AG08396 (cell line): ENCODE results near the gene FNIP2.
"Not testable (repeated sequence)": the region's sequence is repeated elsewhere in the genome, so short reads cannot be mapped to it uniquely, and the experiment has no call there.

Experiments used
- DNase-seq: peaks from one replicate; pipeline ENCODE4 v3.0.0; 2012; ENCODE audit warnings: low spot score, mixed read lengths

Gene FNIP2

GRCh38 chr4:158870626-158871334 is 102.0 kb downstream of the FNIP2 start:
- DNase-seq = no peak

- no peak for DNase-seq
Observed at GRCh38 chr4:158871335-158871724, 102.5 kb downstream of the FNIP2 start.

GRCh38 chr4:158873795-158874401 is 105.1 kb downstream of the FNIP2 start:
- DNase-seq = peak; percentile 61

DNA sequence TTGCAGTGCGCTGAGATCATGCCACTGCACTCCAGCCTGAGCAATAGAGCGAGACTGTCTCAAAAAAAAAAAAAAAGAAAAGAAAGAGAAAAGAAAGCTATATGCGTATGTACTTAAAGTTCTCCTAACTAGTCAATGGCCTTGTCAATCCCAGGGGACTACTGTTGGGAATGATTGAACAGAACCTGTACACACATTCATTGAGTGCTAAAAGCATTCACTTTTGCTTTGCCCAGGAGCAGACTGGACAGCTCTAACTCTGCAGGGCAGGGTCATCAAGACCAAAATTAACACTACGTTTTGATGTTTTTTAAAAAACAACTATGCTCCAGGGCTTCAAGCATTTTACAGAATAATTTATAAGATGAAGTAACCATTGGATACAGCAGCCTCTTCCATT is 106.2 kb downstream of the FNIP2 start:
- DNase-seq = no peak

- no peak for DNase-seq
Observed at GRCh38 chr4:158875455-158875854, 106.6 kb downstream of the FNIP2 start.

GRCh38 chr4:158877069-158877468 is 108.2 kb downstream of the FNIP2 start:
- no peak for DNase-seq

GRCh38 chr4:158882142-158882541 is 113.3 kb downstream of the FNIP2 start:
- not testable (repeated sequence) for DNase-seq

DNA sequence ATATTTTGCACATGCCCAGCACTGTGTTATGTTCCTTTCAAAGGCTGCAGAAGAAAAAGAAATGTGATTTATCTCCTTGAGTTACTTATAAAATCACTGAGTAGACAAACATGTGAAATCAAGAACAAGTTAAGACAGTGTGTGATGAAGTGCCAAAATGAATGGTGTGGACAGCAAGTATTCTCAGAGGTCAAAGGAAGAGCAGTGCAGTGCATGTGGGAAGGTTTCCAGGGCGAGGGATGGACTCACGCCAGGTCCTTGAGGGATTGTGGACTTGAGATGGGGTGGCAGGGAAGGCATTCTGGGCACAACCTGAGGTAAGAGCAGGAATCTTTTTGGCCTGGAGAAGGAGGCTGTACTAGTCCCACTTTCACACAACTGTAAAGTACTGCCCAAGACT is 115.5 kb downstream of the FNIP2 start:
- DNase-seq = no peak

GRCh38 chr4:158885564-158885963 is 116.7 kb downstream of the FNIP2 start:
- no peak for DNase-seq

DNA sequence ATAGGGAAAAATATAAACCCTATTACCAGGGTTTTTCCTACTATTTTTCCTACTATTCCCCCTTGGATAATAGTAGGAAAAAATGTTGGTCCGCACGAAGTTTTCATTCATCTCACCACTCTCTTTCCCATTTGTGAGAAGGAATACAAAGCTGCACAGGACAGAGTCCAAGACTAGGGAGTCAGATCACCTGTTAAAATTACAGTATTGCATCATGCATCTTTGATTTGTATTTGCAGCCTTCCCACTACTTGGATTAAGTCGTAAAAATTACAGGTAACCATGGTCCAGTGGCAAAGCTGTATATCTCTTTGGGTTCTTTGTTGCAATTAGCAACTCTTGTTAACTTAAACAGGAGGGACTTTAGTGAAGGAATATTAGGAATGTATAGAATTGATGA is 121.5 kb downstream of the FNIP2 start:
- no peak for DNase-seq

GRCh38 chr4:158891256-158891655 is 122.4 kb downstream of the FNIP2 start:
- DNase-seq = no peak

GRCh38 chr4:158894826-158895225 is 126.0 kb downstream of the FNIP2 start:
- DNase-seq = no peak

DNA sequence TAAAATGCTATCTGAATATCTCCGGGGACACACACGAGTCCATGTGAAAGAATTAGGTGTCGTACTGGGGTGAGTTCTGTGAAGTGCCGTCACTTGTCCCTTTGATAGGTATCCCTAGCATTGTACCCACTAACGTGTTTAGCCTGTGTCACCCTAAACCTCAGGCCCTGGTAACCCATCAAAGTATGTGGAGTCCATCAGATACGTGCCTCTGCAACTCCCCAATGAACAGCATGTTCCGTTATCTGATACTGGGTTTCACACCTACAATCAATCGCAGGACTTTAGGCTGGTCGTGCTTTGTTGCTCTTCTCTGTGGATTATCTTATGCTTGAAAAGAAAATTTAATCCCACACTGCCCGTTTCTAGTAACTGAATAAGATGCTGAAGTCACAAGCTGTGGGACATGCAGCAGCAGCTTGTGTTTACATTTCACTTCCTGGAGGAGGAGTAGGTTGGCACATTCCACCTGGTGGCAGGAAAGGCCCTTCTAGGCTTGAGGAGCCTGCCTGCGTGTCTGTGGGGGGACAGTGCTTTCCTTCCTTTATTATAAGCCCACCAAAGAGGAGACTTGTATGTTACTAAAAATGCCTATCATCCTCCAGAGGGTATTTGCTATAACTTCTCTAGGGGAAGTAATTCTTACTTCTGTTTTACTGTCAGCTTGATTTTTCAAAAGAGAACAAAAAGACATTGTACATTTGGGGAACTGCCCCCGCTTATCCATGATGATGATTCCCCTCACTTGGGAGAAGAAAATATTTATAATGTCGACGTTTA is 127.2 kb downstream of the FNIP2 start:
- no peak for DNase-seq

GRCh38 chr4:158896577-158897238 is 127.9 kb downstream of the FNIP2 start:
- not testable (repeated sequence) for DNase-seq

GRCh38 chr4:158900408-158900807 is 131.6 kb downstream of the FNIP2 start:
- not testable (repeated sequence) for DNase-seq

DNA sequence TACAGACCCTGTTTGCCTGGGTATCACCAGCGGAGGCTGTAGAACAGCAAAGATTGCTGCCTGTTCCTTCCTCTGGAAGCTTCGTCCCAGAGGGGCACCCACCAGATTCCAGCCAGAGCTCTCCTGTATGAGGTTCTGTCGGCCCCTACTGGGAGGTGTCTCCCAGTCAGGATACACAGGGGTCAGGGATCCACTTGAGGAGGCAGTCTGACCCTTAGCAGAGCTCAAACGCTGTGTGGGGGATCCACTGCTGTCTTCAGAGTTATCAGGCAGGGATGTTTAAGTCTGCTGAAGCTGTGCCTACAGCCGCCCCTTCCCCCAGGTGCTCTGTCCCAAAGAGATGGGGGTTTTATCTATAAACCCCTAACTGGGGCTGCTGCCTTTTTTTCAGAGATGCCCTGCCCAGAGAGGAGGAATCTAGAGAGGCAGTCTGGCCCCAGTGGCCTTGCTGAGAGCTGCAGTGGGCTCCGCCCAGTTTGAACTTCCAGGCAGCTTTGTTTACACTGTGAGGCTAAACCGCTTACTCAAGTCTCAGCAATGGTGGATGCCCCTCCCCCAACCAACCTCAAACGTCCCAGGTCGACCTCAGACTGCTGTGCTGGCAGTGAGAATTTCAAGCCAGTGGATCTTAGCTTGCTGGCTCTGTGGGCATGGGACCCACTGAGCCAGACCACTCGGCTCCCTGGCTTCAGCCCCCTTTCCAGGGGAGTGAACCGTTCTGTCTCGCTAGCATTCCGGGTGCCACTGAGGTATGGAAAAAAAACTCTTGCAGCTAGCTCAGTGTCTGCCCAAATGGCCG is 133.7 kb downstream of the FNIP2 start:
- peak; percentile 34 for DNase-seq

GRCh38 chr4:158903079-158903456 is 134.2 kb downstream of the FNIP2 start:
- no peak for DNase-seq

DNA sequence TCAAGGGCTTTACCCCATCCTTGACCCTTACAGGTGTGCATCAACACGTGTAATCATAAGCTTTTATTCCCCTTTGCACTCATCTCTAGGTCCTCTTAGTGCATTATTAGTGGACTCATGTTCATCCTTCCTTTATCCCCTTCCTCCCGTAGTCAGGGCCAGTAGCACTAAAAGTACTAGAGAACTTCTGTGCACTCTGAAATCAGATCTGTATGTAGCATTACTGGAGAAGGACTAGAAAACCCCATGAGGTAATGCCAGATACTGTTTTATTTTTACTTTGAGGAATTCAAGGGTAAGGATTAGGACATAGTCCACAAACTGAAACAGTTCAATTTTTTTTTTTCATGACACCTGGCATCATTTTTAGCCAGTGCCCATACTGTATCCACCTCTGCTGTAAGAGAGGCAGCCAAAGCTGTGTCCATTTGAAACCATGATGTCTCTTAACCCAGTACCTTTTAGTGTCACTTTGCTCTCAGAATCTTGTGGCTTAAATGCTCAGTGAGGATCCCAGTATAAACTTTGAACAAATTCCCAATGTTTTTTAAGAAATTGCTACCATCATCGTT is 134.7 kb downstream of the FNIP2 start:
- DNase-seq = no peak

DNA sequence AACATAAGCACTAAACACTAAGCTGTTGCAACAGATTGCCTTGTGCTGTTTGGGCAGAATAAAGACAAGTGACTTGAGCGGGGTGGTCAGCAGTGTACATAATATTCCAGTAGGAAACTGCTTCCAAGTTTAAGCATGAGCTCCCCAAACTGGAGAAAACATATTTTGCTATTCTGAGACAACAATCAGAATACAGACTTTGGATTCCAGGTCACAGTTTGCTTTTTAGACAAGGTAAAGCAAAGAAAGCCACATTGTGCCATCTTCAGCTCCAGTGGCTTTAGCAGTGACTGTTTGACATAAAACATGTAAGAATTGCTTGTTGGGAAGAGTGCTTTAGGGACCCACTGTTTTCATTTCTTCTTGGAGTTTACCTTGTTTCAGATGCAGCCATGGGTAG is 136.0 kb downstream of the FNIP2 start:
- DNase-seq = no peak

- DNase-seq = no peak
Observed at GRCh38 chr4:158906073-158906472, 137.2 kb downstream of the FNIP2 start.

GRCh38 chr4:158912390-158912789 is 143.6 kb downstream of the FNIP2 start:
- no peak for DNase-seq
